NCI-H2029 treated with DMSO at 0.1 percent for 48 hours (cell line): ENCODE measurements around the gene CD1B.
"Not testable (repeated sequence)": the region's sequence is repeated elsewhere in the genome, so short reads cannot be mapped to it uniquely, and the experiment has no call there.

Experiments used
- DNase-seq: peaks from one replicate; lab custom pipeline; 2025; lab: John Stamatoyannopoulos, UW

The CD1B gene

DNA sequence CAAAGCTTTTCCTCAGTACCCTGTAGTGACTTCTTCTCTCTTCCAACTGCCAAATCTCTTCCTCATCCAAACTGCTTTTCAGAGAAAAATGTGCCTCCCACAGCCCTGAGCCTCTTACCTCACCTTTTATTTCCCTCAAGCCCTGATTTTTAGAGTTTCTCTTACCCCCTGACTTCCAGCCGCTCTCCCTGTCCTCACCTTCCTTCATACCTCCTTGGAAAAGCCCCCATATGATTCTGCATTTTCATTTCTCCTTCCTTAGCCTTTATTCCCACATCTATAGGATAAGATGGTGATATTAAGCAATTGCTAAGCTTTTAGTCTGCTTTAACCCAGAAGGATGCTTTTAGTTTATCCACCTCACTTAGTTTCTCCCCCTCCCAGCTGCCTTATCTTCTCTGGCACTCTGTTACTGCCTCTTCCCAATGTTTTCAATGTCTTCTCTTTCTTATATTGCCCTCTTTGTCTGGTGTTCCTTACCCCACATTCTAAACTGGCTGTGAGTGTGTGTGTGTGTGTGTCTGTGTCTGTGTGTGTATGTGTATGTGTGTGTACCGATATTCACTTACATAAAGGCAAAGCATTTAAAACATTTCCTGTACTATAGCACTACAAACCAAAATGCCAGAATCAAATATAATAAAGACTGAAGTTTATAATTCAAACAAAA is at the start of gene CD1B:
TSS of gene CD1B (minus strand) at position 51 of the 670 bp plus-strand sequence. CDS start 108 bp downstream, outside the sequence.
- DNase-seq = no peak

DNA sequence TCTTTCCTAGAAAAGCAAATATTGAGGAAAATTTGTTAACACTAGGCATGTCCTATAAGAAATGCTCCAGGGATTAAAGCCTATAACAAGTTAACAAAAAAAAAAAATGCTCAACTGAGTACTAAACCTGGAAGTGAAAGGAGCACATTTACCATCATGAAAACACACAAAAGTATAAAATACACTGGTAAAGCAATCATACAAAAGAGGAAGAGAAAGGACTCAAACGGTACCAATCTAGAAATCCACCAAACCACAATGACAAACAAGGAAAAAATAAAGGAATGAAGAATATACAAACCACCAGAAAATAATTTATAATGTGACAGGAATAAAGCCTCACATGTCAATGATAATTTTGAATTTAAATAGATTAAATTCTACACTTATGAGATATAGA is 43.5 kb upstream of the CD1B start:
- no peak for DNase-seq

DNA sequence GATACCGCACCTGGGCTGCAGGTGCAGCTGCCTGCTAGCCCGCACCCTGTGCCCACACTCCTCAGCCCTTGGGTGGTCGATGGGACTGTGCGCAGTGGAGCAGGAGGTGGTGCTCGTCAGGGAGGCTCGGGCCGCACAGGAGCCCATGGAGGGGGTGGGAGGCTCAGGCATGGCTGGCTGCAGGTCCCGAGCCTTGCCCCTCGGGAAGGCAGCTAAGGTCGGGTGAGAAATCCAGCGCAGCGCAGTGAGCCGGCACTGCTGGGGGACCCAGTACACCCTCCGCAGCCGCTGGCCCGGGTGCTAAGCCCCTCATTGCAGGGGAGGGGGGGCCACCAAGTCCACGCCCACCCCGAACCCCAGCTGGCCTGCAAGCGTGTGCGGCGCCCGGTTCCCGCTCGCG is 42.8 kb upstream of the CD1B start:
- not testable (repeated sequence) for DNase-seq

DNA sequence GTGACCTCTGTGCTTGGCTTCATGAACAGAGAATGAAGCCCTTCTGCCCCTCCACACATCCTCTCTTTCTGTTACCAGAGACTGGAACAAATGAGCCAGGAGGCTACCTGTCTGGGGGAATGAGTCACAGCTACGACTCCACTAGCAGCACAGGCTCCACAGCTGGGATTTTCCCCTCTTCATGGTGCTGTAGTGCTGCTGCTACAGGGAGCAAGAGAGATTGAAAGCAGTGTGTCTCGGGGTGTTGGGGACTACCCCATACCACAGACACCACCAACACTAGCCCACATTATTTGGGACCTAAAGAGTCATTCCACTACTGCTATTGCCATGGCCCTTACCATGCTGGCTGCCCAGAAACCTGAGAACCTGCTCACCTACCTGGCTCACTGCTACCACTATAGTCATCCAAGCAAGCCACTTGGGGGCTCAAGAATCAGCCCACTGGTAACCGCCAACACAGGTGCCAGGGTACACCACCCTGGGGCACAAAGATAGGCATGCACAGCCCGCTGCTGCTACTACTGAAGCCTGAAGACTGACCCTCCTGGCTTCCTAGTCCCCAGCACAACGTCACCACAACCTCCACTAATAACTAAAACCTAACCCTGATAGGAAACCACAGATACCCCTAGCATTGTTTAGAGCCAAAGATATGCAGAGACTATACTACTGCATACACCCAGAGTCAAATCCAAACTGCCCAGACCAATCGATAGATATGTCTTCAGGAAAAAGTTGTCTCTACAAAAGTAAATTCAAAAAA is 40.0 kb upstream of the CD1B start:
- no peak for DNase-seq

DNA sequence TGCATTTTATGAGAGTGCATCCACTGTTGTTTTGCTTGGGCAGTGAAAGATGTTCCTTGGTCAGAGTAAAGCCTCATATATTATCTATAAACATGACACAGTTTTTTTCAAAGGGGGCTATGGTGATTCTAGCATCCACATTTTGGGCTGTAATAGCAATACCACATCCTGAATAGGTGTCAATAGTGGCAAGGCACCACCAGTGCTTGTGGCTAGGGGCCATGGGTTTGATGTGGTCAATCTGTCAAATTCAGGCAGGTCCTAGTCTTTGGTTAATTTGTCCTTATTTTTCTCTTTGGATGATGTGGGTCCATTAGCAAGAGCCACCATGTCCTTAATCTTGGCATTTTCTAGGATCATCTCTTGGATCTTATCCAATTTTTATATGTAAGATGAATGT is 35.5 kb upstream of the CD1B start:
- DNase-seq = no peak

DNA sequence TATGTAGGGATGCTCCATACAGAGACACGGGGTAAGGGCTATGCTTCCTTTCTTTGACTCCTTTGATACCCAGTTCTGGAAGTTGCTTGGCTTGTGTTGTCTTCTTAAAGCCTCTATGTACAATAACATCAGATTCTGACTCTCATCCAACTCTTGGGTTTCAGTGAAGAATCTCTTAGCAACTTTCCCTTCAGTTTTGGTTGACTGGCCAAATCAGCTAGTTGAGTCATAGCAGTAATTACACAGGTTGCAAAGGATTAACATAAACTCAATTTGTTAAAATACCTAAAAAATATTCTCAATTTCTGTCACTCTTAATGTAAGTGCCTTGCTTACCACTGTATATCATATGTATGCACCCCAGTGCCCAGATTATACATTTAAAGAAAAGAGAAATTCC is 31.6 kb upstream of the CD1B start:
- no peak for DNase-seq

DNA sequence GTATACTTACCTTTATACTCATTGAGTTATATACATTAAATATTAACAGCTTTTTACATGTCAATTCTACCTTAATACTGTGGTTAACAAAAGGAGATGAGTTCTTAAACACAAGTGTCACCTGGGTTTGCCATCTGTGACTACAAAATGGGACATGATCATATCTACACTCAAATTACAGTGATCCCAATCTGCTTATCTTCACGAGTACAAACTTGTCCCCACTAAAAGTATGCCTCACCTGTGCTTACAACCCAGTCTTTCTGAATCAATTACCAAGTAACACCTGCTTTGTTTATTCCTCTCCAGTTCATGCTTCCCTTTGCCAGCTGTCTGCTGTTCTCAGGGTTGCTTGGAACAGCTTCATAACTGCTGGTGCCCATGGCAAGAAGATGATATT is 31.2 kb upstream of the CD1B start:
- DNase-seq = no peak

DNA sequence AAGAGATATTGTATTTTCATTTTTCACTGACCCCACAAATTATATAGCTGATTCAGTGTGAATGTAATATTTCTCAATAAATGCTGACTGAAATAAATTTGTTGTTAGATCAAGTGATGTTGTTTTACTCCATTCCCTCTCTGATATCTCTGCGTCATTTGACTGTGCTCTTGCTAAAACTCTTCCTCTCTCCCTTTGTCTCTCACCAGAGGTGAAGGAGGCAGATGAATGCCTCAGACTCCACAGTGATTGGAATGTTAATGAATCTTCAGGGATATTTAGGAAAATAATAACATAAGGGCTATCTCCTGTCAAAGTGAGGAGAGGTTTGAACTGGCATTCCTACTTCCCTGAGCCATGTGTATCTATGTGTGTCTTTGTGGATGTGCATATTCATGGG is 26.1 kb upstream of the CD1B start:
- no peak for DNase-seq

DNA sequence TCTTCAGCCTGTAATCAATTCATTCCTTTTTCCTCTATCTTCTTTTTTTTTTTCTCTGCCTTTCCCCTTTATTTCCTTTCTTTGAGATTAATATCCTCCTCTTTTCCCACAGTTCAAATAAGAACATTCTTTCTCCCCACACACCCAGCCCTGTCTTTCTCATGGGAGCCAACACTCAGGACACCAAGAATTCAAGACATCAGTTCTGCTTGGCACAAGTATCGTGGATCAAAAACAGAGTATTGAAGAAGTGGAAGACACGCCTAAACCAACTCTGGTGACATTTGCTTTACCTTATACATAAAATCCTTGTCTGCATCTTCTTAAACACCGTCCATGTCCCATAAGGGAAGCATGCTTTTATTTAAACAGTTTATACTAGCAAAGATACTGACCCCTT is 25.3 kb upstream of the CD1B start:
- no peak for DNase-seq

DNA sequence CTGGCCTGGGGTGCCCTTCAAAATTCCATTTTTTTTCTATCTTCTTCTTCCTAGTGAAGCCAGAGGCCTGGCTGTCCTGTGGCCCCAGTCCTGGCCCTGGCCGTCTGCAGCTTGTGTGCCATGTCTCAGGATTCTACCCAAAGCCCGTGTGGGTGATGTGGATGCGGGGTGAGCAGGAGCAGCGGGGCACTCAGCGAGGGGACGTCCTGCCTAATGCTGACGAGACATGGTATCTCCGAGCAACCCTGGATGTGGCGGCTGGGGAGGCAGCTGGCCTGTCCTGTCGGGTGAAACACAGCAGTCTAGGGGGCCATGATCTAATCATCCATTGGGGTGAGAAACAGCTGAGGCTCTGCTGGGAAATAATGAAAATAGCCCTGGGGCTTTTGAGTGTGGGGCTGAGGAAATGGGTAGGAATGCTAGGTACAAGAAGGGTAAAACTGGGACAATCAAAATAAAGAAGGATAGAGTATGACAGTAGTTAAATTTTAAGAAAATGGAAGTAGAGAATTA is 24.5 kb upstream of the CD1B start:
- DNase-seq = no peak

DNA sequence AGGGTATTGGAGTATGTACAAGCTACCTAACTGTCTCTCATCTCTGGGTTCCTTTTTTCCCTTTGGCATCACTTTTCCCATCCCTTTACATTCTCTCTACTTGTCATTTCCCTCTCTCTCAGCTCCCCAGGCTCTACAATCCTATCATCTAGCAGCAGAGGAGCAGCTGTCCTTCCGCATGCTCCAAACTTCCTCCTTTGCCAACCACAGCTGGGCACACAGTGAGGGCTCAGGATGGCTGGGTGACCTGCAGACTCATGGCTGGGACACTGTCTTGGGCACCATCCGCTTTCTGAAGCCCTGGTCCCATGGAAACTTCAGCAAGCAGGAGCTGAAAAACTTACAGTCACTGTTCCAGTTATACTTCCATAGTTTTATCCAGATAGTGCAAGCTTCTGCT is 22.9 kb upstream of the CD1B start:
- no peak for DNase-seq

DNA sequence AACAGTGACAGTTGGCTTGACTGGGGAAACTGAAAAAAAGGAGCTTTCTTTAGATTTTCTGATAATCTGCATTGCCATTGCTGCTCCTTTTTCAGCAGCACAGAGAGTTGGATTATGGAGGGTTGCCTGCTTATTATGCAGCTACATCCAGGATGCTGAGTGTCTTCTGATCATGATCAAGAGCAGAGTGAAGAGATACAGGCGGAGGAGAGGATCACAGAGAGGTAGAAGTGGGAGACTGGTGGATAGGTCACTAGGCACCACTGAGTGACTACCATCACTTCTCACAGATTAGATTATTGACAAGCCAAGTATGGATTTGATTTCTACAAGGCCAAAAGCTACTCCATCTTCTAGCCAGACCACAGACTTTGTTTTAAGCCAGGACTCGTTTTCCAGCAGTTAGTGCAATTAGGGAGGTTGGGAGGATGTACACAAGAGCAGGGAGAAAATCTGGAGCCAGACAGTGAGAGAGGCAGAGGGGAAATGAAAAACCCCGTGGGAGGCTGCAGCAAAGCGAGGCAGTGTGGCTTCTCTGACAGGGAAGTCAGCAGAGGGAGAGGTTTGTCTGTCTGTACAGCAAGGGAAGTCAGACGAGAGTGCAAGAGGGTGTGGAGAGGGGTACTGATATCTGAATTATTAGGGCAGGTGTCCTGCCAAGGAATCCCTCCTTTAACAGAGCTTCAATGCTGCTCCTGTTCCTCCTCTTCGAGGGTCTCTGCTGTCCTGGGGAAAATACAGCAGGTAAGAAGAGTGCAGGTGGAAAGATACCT is 22.2 kb upstream of the CD1B start, which contains the start of gene CD1E:
TSS of gene CD1E (plus strand) at position 592 of the 773 bp plus-strand sequence. CDS start at position 687, 95 bp downstream.
- no peak for DNase-seq

DNA sequence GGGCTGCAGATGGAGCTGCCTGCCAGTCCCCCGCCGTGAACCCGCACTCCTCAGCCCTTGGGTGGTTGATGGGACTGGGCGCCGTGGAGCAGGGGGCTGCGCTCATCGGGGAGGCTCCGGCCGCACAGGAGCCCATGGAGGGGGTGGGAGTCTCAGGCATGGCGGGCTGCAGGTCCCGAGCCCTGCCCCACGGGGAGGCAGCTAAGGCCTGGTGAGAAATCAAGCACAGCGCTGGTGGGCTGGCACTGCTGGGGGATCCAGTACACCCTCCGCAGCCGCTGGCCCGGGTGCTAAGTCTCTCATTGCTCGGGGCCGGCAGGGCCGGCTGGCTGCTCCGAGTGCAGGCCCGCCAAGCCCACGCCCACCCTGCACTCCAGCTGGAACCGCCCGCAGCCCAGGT is 17.6 kb upstream of the CD1B start:
- DNase-seq = not testable (repeated sequence)

DNA sequence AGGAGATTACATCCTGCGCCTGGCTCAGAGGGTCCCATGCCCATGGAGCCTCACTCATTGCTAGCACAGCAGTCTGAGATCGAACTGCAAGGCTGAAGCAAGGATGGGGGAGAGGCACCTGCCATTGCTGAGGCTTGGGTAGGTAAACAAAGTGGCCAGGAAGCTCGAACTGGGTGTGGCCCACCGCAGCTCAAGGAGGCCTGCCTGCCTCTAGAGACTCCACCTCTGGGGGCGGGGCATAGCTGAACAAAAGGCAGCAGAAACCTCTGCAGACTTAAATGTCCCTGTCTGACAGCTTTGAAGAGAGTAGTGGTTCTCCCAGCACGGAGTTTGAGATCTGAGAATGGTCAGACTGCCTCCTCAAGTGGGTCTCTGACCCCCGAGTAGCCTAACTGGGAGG is 5.1 kb upstream of the CD1B start:
- DNase-seq = not testable (repeated sequence)

DNA sequence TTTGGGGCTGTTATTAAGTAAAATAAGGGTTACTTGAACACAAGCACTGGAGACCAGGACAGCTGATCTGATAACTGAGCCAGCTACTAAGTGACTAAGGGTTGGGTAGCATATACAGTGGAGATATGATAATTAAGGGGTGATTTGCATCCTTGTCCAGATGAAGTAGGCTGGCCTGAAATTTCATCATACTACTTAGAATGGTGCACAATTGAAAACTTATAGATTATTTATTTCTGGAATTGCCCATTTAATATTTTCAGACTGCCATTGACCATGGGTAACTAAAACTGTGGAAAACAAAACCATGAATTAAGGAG is 3.8 kb upstream of the CD1B start:
- DNase-seq = no peak

DNA sequence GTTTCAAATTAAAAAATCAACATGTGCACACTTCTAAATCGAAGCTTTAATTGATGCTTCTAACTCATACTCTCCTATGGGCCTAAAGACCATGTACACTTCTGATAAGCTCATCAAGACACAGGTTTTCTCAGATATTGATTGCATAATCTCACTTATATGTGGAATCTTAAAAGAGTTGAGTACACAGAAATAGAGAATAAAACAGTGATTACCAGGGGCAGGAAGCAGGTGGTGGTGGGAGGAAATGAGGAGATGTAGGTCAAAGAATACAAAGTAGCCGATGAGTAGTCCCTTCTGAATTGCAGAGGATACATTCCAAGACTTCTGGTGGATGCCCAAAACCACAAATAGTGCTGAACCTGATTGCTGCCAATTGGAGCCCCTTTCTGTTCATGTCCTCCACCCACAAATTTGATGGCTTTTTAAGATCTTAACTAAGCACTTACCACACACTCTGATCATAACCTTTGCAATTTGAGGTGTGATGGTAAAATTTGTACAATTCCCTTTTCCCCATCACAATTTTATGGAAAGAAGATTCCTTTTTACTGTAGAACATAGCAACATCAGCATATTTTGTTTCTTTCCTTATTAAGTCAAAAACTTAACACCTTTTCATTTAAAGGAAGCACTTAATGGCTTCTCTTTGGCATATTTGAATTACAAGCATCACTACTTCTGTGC is 3.3 kb upstream of the CD1B start:
- DNase-seq = no peak

DNA sequence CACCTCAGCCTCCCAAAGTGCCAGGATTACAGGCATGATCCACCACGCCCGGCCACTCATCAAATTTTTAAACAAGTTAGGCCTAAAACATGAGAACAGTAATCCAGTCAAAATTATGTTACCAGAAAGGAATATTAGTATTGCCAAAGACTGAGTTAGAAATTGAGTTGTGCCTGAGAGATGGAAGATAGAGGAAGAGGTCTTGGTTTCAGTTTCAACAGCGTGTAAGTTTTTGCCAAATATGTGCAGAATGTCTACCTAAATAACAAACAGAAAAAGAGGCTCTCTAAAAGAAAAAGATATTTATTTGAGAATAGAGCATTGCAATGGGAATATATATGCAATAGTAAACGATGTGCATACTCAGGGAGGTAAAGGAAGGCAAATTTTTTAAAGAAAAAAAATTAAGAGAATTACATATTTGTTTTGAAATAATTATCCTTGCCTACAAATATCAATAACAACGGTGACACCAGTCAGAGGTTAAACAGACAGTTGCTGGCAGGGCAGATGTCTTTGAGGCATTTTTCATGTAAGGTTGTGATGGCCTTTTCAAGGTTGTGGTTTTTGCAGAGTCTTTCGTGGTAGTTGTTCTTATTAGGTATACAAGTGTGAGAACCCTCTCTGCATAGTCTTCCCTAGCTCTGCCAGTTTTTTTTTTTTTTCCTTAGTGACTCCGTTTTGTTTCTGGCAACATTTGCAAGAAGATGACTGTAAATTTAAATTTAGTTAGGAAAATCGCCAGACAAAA is 2.2 kb upstream of the CD1B start:
- DNase-seq = no peak

DNA sequence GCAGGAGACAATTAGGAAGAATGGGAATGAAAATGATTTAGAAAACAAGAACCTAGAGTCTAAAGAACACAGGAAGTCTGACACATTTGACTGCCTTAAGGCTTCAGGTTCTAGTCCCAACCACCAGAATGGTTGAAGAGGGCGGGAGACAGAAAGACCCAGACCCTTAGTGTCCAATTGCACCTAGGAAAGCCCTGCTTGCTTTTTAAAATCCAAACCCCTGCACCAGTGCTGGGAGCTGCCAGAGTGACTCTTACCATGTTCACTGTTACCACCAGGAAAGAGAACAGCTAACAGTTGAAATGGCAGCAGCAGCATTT is 265 bp downstream of the CD1B start:
- DNase-seq = no peak

DNA sequence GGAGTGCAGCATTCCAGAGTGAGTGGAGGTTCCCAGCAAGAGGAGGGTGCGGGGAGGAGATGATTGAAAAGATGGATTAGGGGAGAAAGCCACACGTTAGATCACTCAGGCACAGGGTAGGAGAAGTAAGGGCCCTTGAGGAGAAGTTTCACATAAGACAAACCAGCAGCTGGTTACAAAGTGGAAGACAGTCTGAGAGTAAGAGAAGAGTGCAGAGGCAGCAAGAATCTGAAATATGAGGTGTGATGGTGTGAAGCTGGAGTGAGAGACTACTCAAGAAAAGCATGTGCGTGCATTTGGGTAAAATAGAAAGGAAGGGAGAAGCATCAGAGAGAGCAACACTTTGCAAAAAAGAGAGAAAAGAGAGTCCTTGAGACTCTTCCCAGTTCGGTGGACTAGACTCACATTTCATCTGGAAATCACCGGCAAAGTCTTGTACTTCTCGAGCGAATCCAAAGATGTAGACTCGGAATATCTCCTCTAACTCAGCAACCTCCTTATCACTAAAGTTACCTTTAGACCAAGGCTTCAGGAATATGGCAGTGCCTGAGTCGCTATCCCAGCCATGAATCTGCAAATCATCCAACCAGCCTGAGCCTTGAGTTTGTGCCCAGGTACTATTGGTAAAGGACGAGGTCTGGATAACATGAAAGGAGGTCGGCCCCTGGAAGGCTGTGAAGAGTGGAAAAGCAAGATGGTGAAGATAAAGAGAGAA is 783 bp downstream of the CD1B start:
- DNase-seq = no peak

DNA sequence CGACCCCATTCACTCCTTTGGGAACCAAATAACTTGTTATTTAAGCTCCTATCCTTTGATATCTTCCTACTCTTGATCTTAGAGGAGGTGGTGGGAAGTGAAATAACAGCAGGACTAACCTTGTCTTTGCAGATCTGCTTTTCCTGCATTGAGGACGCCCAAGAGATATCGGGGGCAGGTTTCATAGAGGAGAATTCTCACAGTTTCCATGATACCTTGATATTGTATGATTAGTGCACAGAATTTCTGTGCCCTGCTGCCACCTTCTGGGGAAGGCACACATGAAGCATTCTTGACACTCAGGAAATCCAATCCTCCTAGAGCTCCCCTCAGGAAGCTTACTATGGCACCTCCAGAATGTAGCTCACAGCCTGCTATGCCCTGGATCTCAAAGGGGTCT is 1.6 kb downstream of the CD1B start:
- no peak for DNase-seq

DNA sequence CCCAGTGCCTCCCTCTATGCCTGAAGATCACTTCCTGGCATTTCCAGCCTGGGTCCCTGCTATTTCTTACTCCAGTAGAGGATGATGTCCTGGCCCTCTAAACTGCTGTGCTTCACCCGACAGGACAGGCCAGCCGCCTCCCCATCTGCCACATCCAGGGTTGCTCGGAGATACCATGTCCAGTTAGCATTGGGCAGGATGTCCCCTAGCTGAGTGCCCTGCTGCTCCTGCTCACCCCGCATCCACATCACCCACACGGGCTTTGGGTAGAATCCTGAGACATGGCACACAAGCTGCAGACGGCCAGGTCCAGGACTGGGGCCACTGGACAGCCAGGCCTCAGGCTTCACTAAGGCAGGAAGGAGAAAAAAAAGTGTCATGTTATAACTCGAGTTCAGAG is 2.0 kb downstream of the CD1B start:
- DNase-seq = no peak
